HepG2 (cell line): Measurements from ENCODE around the gene TRAK1. TPM values are rescaled to one million over a fixed set of nuclear protein-coding genes. Genes with fewer than 3 reads are reported as not detected.

Source experiments
- ATAC-seq: fragments of 200-7000 bp; cut with Tn5 transposase; 3 replicates; pipeline ENCODE4 v1.9.1; 2020; ENCODE audit warnings: mild to moderate bottlenecking, moderate library complexity
- BruUV-seq: library from RNA; stranded (reverse); fragments of 400-500 nt; replicated peaks from 2 replicates; lab custom pipeline; 2021; lab: Mats Ljungman, UMichigan
- CTCF ChIA-PET: fragments of 300-600 bp; formaldehyde crosslinking; extraction: SDS; loops from one replicate; lab custom pipeline; 2021; ENCODE audit warnings: low total read pairs, inconsistent platforms, low intra/inter-chr PET ratio; lab: Yijun Ruan, JAX
- POLR2A ChIA-PET: fragments of 350-600 bp; sonication (Branson Sonifier 250); formaldehyde crosslinking; loops from one replicate; lab custom pipeline; 2020; ENCODE audit warnings: antibody characterized with exemption, inconsistent platforms; lab: Yijun Ruan, JAX
- DNase-seq: peaks from one replicate; pipeline ENCODE4 v3.0.0-alpha.2; 2015; ENCODE audit warnings: low spot score
- FAIRE-seq: peaks from 3 replicates; lab custom pipeline; 2011; peaks lifted over from hg19 to GRCh38; lab: Jason Lieb, UNC
- H2AFZ ChIP-seq: one replicate; pipeline ENCODE4 v1.6.1; 2011; ENCODE audit warnings: low read length, inconsistent platforms
- H3K27ac ChIP-seq: fragments of 300-600 bp; 3 replicates; pipeline ENCODE4 v1.8.0; 2011; ENCODE audit warnings: mixed run types, mild to moderate bottlenecking, mixed read lengths, low read length, inconsistent platforms; ENCODE audit not compliant: insufficient read depth; ENCODE audit errors: extremely low read length
- H3K27me3 ChIP-seq, 2 experiments: fragments of 200-600 bp in 1 of 2; 2 replicates in 1 of 2; 3 replicates in 1 of 2; pipeline versions ENCODE4 v1.6.0 to v1.8.0; 2011; ENCODE audit warnings: low read length in 2 of 2, mild to moderate bottlenecking in 2 of 2, moderate library complexity in 2 of 2, inconsistent platforms in 1 of 2; ENCODE audit not compliant: insufficient read depth in 2 of 2, control insufficient read depth in 1 of 2
- H3K36me3 ChIP-seq, 2 experiments: fragments of 200-600 bp in 1 of 2; replicated peaks in 1 of 2; 2 replicates in 1 of 2; 3 replicates in 1 of 2; pipeline versions ENCODE4 v1.5.1 to v1.8.0; 2011; ENCODE audit warnings: low read length in 2 of 2, inconsistent platforms in 1 of 2; ENCODE audit not compliant: insufficient read depth in 2 of 2, control insufficient read depth in 1 of 2
- H3K4me1 ChIP-seq: 2 replicates; pipeline ENCODE4 v1.5.1; 2012; ENCODE audit warnings: low read length, inconsistent platforms; ENCODE audit not compliant: insufficient read depth
- H3K4me2 ChIP-seq: 2 replicates; pipeline ENCODE4 v1.6.0; 2011; ENCODE audit warnings: low read depth, low read length, inconsistent platforms
- H3K4me3 ChIP-seq, 3 experiments: fragments of 200-600 bp in 1 of 3; sonication (generic), shearing (Covaris generic) in 1 of 3; replicated peaks in 1 of 3; 2 replicates each; pipeline ENCODE4 v1.5.1; 2011 to 2016; ENCODE audit warnings: low read length in 3 of 3, inconsistent platforms in 2 of 3, low read depth in 2 of 3, mild to moderate bottlenecking in 2 of 3, control low read depth in 1 of 3, mixed read lengths in 1 of 3; ENCODE audit not compliant: insufficient read depth in 1 of 3
- H3K79me2 ChIP-seq: one replicate; pipeline ENCODE4 v1.6.1; 2011; ENCODE audit warnings: low read length, inconsistent platforms; ENCODE audit not compliant: insufficient read depth
- H3K9ac ChIP-seq: 2 replicates; pipeline ENCODE4 v1.6.0; 2011; ENCODE audit warnings: mild to moderate bottlenecking, low read depth, low read length, inconsistent platforms; ENCODE audit not compliant: insufficient read depth
- H3K9me3 ChIP-seq: 2 replicates; pipeline ENCODE4 v1.5.1; 2012; ENCODE audit warnings: mild to moderate bottlenecking, low read length
- H4K20me1 ChIP-seq: 2 replicates; pipeline ENCODE4 v1.6.0; 2011; ENCODE audit warnings: inconsistent platforms, mild to moderate bottlenecking, low read length, moderate library complexity; ENCODE audit not compliant: insufficient read depth
- CREB1 ChIP-seq, 2 experiments: fragments of 450-650 bp in 1 of 2; IDR thresholded peaks; 2 replicates each; pipeline ENCODE4 v1.6.1; 2016 to 2017; ENCODE audit warnings: control low read depth in 1 of 2, mild to moderate bottlenecking in 1 of 2, missing compliant biosample characterization in 1 of 2, missing genetic modification characterization in 1 of 2
- ETV6 ChIP-seq: sonication (generic); formaldehyde crosslinking; conservative IDR thresholded peaks from 2 replicates; pipeline ENCODE4 v1.4.0; 2020; ENCODE audit warnings: missing genetic modification reagents
- IRF2 ChIP-seq: IDR thresholded peaks from 2 replicates; pipeline ENCODE4 v1.6.1; 2018; ENCODE audit warnings: missing genetic modification reagents, missing compliant biosample characterization
- KDM5B ChIP-seq: sonication (generic); formaldehyde crosslinking; IDR thresholded peaks from 2 replicates; pipeline ENCODE4 v1.4.0; 2020; ENCODE audit warnings: missing genetic modification reagents, mild to moderate bottlenecking, borderline replicate concordance
- NFE2 ChIP-seq: sonication (generic); formaldehyde crosslinking; IDR thresholded peaks from 2 replicates; pipeline ENCODE4 v1.4.0; 2020; ENCODE audit warnings: missing genetic modification reagents
- NFIB ChIP-seq: sonication (generic); formaldehyde crosslinking; IDR thresholded peaks from 2 replicates; pipeline ENCODE4 v1.9.0; 2021; ENCODE audit warnings: missing genetic modification reagents, mild to moderate bottlenecking, borderline replicate concordance
- RFX3 ChIP-seq: IDR thresholded peaks from 2 replicates; pipeline ENCODE4 v1.6.1; 2016; ENCODE audit warnings: missing biosample characterization, missing genetic modification reagents
- SCMH1 ChIP-seq: sonication (generic); formaldehyde crosslinking; IDR thresholded peaks from 2 replicates; pipeline ENCODE4 v1.9.0; 2021; ENCODE audit warnings: missing genetic modification reagents, mild to moderate bottlenecking, borderline replicate concordance
- SNAPC5 ChIP-seq: sonication (generic); formaldehyde crosslinking; IDR thresholded peaks from 2 replicates; pipeline ENCODE4 v1.8.1; 2023; ENCODE audit warnings: mild to moderate bottlenecking, missing genetic modification reagents, borderline replicate concordance
- SNRNP70 ChIP-seq: fragments of 200-400 bp; formaldehyde crosslinking; IDR thresholded peaks from 2 replicates; pipeline ENCODE4 v1.6.1; 2017; ENCODE audit warnings: mild to moderate bottlenecking, low read depth, low read length, moderate library complexity
- THYN1 ChIP-seq: sonication (generic); formaldehyde crosslinking; IDR thresholded peaks from 2 replicates; pipeline ENCODE4 v1.8.1; 2023; ENCODE audit warnings: low read depth, mild to moderate bottlenecking, moderate library complexity, missing genetic modification reagents, borderline replicate concordance
- ZMYM2 ChIP-seq: sonication (generic); formaldehyde crosslinking; IDR thresholded peaks from 2 replicates; pipeline ENCODE4 v1.8.0; 2022; ENCODE audit warnings: mild to moderate bottlenecking, missing genetic modification reagents
- ZNF232 ChIP-seq: sonication (generic); formaldehyde crosslinking; IDR thresholded peaks from 2 replicates; pipeline ENCODE4 v1.4.0; 2020; ENCODE audit warnings: missing genetic modification reagents, borderline replicate concordance
- ZNF282 ChIP-seq: fragments of 450-650 bp; IDR thresholded peaks from 2 replicates; pipeline ENCODE4 v1.6.1; 2018; ENCODE audit not compliant: partially characterized antibody
- ZNF766 ChIP-seq: sonication (generic); formaldehyde crosslinking; IDR thresholded peaks from 2 replicates; pipeline ENCODE4 v1.5.0; 2020; ENCODE audit warnings: missing genetic modification reagents, borderline replicate concordance
- ZNF772 ChIP-seq: sonication (generic); formaldehyde crosslinking; IDR thresholded peaks from 2 replicates; pipeline ENCODE4 v1.5.0; 2020; ENCODE audit warnings: mild to moderate bottlenecking, missing genetic modification reagents
- WGBS: methylation state at CpG from one replicate; pipeline ENCODE4 v1.1.6; 2017; ENCODE audit warnings: low lambda C conversion rate; 5-methylcytosine and 5-hydroxymethylcytosine counted together
- in situ Hi-C: cut with HindIII; loops from 2 replicates; pipeline ENCODE4 v1.10.0; 2017; ENCODE audit warnings: low pct_unique_long_range_greater_than_20kb; ENCODE audit not compliant: extremely low pct_ligation_motif_present
- intact Hi-C: fragments of 100-400 bp; cut with micrococcal nuclease; formaldehyde crosslinking; loops from one replicate; pipeline ENCODE4 v1.10.0; 2022; ENCODE audit not compliant: unreplicated experiment
- polyA plus RNA-seq, 8 experiments: library from polyadenylated mRNA; depleted of rRNA in 3 of 8; stranded (reverse) in 7 of 8; unstranded in 1 of 8; fragments of >200 nt; fragmentation: Illumina TruSeq in 4 of 8; extraction: Trizol in 4 of 8; gene quantifications; 2 replicates each; pipeline versions ENCODE4 v1.2.1 to v1.2.3, GENCODE V29; 2011 to 2016; ENCODE audit warnings: low read depth in 4 of 8, missing spikeins in 1 of 8, mixed read lengths in 1 of 8; ENCODE audit not compliant: insufficient read depth in 1 of 8
- total RNA-seq, 5 experiments: library from RNA; depleted of rRNA; stranded (reverse); fragments of >200 nt; fragmentation: Illumina TruSeq; extraction: Trizol; gene quantifications; 2 replicates each; pipeline ENCODE4 v1.2.3, GENCODE V29; 2016; ENCODE audit warnings: low read depth in 1 of 5
- TF ChIP-seq, protein P1 (sequence below): sonication (generic); formaldehyde crosslinking; IDR thresholded peaks from 2 replicates; pipeline ENCODE4 v1.9.0; 2022; ENCODE audit warnings: low read depth, missing genetic modification reagents
- TF ChIP-seq, protein P2 (sequence below): sonication (generic); formaldehyde crosslinking; conservative IDR thresholded peaks from 2 replicates; pipeline ENCODE4 v1.8.0; 2022; ENCODE audit warnings: mild to moderate bottlenecking, moderate library complexity, missing genetic modification reagents

Gene TRAK1
- total and polyA plus RNA-seq, 2 of the 13 experiments (the other 11 are each of a cell fraction or from before 2014, with no cell fraction given): 20.5 to 46.6 TPM

- DNase-seq: no peak
- H3K9me3 ChIP-seq: no peaks in the 10 kb centered on the region
- no peak for ATAC-seq
- H3K27ac ChIP-seq: no peak overlapping the region
- H3K36me3 ChIP-seq: peaks cover 33 to 55% of the 10 kb centered on the region in 2 experiments
- H3K4me2 ChIP-seq: no peak overlapping the region
- H3K9ac ChIP-seq: no peak overlapping the region
- 82% methylated on average over 3 of the region's 6 CpGs for WGBS
- no peaks in the 10 kb centered on the region for H3K27me3 ChIP-seq
- H3K4me1 ChIP-seq: peaks cover 2% of the 10 kb centered on the region; the same call in 1 of the 2 replicates
- no peaks in the 10 kb centered on the region for H3K79me2 ChIP-seq
- in situ Hi-C loops (loop anchor here (25.0 kb wide), 1 partner anchor 177 kb away; no protein-coding TSS in a partner anchor), intact Hi-C loops (no loop called here)
- POLR2A ChIA-PET: interaction anchor here (3.5 kb wide), 1 partner anchor 59 kb away, joined by 22 read pairs; no protein-coding TSS in a partner anchor
- H4K20me1 ChIP-seq: peaks cover 8% of the 10 kb centered on the region; the same call in 1 of the 2 replicates
- no peak overlapping the region for H3K4me3 ChIP-seq
- TF ChIP-seq ZMYM2 (CRISPR knock-in tag): no peak
- TF ChIP-seq, protein P1, sequence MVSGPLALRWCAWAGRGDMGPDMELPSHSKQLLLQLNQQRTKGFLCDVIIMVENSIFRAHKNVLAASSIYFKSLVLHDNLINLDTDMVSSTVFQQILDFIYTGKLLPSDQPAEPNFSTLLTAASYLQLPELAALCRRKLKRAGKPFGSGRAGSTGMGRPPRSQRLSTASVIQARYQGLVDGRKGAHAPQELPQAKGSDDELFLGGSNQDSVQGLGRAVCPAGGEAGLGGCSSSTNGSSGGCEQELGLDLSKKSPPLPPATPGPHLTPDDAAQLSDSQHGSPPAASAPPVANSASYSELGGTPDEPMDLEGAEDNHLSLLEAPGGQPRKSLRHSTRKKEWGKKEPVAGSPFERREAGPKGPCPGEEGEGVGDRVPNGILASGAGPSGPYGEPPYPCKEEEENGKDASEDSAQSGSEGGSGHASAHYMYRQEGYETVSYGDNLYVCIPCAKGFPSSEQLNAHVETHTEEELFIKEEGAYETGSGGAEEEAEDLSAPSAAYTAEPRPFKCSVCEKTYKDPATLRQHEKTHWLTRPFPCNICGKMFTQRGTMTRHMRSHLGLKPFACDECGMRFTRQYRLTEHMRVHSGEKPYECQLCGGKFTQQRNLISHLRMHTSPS: no peak
- TF ChIP-seq IRF2 (CRISPR knock-in tag): no peak
- no peak for TF ChIP-seq KDM5B
- TF ChIP-seq, protein P2, sequence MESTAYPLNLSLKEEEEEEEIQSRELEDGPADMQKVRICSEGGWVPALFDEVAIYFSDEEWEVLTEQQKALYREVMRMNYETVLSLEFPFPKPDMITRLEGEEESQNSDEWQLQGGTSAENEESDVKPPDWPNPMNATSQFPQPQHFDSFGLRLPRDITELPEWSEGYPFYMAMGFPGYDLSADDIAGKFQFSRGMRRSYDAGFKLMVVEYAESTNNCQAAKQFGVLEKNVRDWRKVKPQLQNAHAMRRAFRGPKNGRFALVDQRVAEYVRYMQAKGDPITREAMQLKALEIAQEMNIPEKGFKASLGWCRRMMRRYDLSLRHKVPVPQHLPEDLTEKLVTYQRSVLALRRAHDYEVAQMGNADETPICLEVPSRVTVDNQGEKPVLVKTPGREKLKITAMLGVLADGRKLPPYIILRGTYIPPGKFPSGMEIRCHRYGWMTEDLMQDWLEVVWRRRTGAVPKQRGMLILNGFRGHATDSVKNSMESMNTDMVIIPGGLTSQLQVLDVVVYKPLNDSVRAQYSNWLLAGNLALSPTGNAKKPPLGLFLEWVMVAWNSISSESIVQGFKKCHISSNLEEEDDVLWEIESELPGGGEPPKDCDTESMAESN (CRISPR knock-in tag): no peak
- TF ChIP-seq SNRNP70: no peak
- no peak for TF ChIP-seq THYN1
- TF ChIP-seq ZNF282: no peak
- no peak for TF ChIP-seq NFE2 (CRISPR knock-in tag)
- no peak for TF ChIP-seq ZNF766 (CRISPR knock-in tag)
- TF ChIP-seq SCMH1: no peak
- no peak for TF ChIP-seq ZNF772 (CRISPR knock-in tag)
- TF ChIP-seq CREB1 (IDR thresholded peaks at IDR 0.05): no peak
- TF ChIP-seq CREB1 (CRISPR knock-in tag; IDR thresholded peaks at IDR 0.05): no peak
- TF ChIP-seq SNAPC5 (CRISPR knock-in tag): no peak
- TF ChIP-seq NFIB (CRISPR knock-in tag): no peak
- TF ChIP-seq ETV6 (CRISPR knock-in tag): no peak
- no peak for TF ChIP-seq RFX3 (CRISPR knock-in tag)
- TF ChIP-seq ZNF232 (CRISPR knock-in tag): no peak
- CTCF ChIA-PET: interaction anchor here (4.6 kb wide), 1 partner anchor 71 kb away, joined by 104 read pairs; no protein-coding TSS in a partner anchor
- no peak overlapping the region for H2AFZ ChIP-seq
- no peak for FAIRE-seq
- BruUV-seq: no TSS peak
Measured at GRCh38 chr3:42189001-42189460, 97.9 kb downstream of the TRAK1 start.
